GM12878 (cell line): ENCODE results near the gene PIEZO2. TPM values are rescaled to one million over a fixed set of nuclear protein-coding genes. Genes with fewer than 3 reads are reported as not detected.

Source experiments
- ATAC-seq: fragments of 200-7000 bp; cut with Tn5 transposase; 3 replicates; pipeline ENCODE4 v1.9.1; 2020; ENCODE audit warnings: mild to moderate bottlenecking, moderate library complexity
- BruUV-seq: library from RNA; stranded (reverse); fragments of 400-500 nt; replicated peaks from 2 replicates; lab custom pipeline; 2021; lab: Mats Ljungman, UMichigan
- CTCF ChIA-PET: fragments of 300-600 bp; sonication (Branson Sonifier 250); formaldehyde crosslinking; extraction: SDS; loops from one replicate; lab custom pipeline; 2021; ENCODE audit warnings: inconsistent platforms; lab: Yijun Ruan, JAX
- POLR2A ChIA-PET: fragments of 350-600 bp; formaldehyde crosslinking; extraction: SDS; loops from one replicate; lab custom pipeline; 2021; ENCODE audit warnings: inconsistent platforms; lab: Charles Lee
- RAD21 ChIA-PET: fragments of 300-600 bp; sonication (Branson Sonifier 250); formaldehyde crosslinking; loops from one replicate; lab custom pipeline; 2023; ENCODE audit warnings: antibody characterized with exemption; ENCODE audit not compliant: unreplicated experiment; lab: Charles Lee
- SMC1A ChIA-PET: fragments of 300-600 bp; sonication (Branson Sonifier 250); formaldehyde crosslinking; loops from one replicate; lab custom pipeline; 2023; ENCODE audit not compliant: unreplicated experiment, uncharacterized antibody; lab: Charles Lee
- DNase-seq: peaks from one replicate; pipeline ENCODE4 v3.0.0-alpha.2; 2011; ENCODE audit warnings: low read depth, low spot score
- FAIRE-seq: peaks from 3 replicates; lab custom pipeline; 2011; peaks lifted over from hg19 to GRCh38; lab: Jason Lieb, UNC
- H2AFZ ChIP-seq: 2 replicates; pipeline ENCODE4 v1.6.0; 2011; ENCODE audit warnings: low read depth, low read length, control low read depth; ENCODE audit not compliant: control insufficient read depth
- H3K27ac ChIP-seq: 2 replicates; pipeline ENCODE4 v1.5.1; 2011; ENCODE audit warnings: control low read depth; ENCODE audit not compliant: control insufficient read depth, insufficient read depth
- H3K27me3 ChIP-seq, 2 experiments: replicated peaks in 1 of 2; 2 replicates each; pipeline versions ENCODE4 v1.6.0 to v1.6.1; 2011; ENCODE audit warnings: low read length in 1 of 2; ENCODE audit not compliant: control insufficient read depth in 2 of 2, insufficient read depth in 2 of 2
- H3K36me3 ChIP-seq, 2 experiments: 2 replicates each; pipeline ENCODE4 v1.5.1; 2011; ENCODE audit warnings: low read length in 1 of 2; ENCODE audit not compliant: control insufficient read depth in 2 of 2, insufficient read depth in 2 of 2
- H3K4me1 ChIP-seq: 2 replicates; pipeline ENCODE4 v1.6.1; 2011; ENCODE audit warnings: mild to moderate bottlenecking, low read length, moderate library complexity, mixed read lengths; ENCODE audit not compliant: control insufficient read depth, insufficient read depth
- H3K4me2 ChIP-seq: 2 replicates; pipeline ENCODE4 v1.6.0; 2011; ENCODE audit warnings: control low read depth; ENCODE audit not compliant: control insufficient read depth, insufficient read depth
- H3K4me3 ChIP-seq: fragments of 200-600 bp; sonication (generic); 2 replicates; pipeline ENCODE4 v1.5.1; 2016
- H3K79me2 ChIP-seq: 2 replicates; pipeline ENCODE4 v1.6.0; 2011; ENCODE audit warnings: low read length; ENCODE audit not compliant: control insufficient read depth, insufficient read depth
- H3K9ac ChIP-seq: 2 replicates; pipeline ENCODE4 v1.8.0; 2011; ENCODE audit warnings: low read length, control low read depth, mixed read lengths; ENCODE audit not compliant: control insufficient read depth, insufficient read depth
- H3K9me3 ChIP-seq: replicated peaks from 3 replicates; pipeline ENCODE4 v1.5.1; 2011; ENCODE audit warnings: mild to moderate bottlenecking, low read length; ENCODE audit not compliant: control insufficient read depth, insufficient read depth
- H4K20me1 ChIP-seq: 2 replicates; pipeline ENCODE4 v1.6.0; 2011; ENCODE audit not compliant: control insufficient read depth, insufficient read depth
- ATF3 ChIP-seq: IDR thresholded peaks from 2 replicates; pipeline ENCODE4 v1.6.1; 2011; ENCODE audit warnings: low read depth, mild to moderate bottlenecking, low read length, moderate library complexity, borderline replicate concordance; ENCODE audit errors: extremely low read depth
- BCL11A ChIP-seq: IDR thresholded peaks from 2 replicates; pipeline ENCODE4 v1.6.1; 2011; ENCODE audit warnings: low read depth, low read length
- DPF2 ChIP-seq: fragments of 450-650 bp; IDR thresholded peaks from 2 replicates; pipeline ENCODE4 v1.6.1; 2017; ENCODE audit warnings: mild to moderate bottlenecking
- IKZF1 ChIP-seq: fragments of 450-650 bp; conservative IDR thresholded peaks from 2 replicates; pipeline ENCODE4 v1.6.1; 2017; ENCODE audit warnings: antibody characterized with exemption, mild to moderate bottlenecking
- NFYA ChIP-seq: IDR thresholded peaks from 2 replicates; pipeline ENCODE4 v1.6.1; 2011; ENCODE audit warnings: low read depth, mild to moderate bottlenecking, low read length, improper control_type of control experiment, borderline replicate concordance
- NR2C1 ChIP-seq: fragments of 450-650 bp; IDR thresholded peaks from 2 replicates; pipeline ENCODE4 v1.6.1; 2017; ENCODE audit warnings: antibody characterized with exemption, mild to moderate bottlenecking, moderate library complexity
- RAD21 ChIP-seq: IDR thresholded peaks from 2 replicates; pipeline ENCODE4 v1.6.1; 2011; ENCODE audit warnings: mild to moderate bottlenecking, low read depth, low read length, moderate library complexity; ENCODE audit not compliant: insufficient read depth
- RELB ChIP-seq: fragments of 450-650 bp; IDR thresholded peaks from 2 replicates; pipeline ENCODE4 v1.6.1; 2017; ENCODE audit warnings: low read depth, mild to moderate bottlenecking, moderate library complexity
- SMC3 ChIP-seq: IDR thresholded peaks from 2 replicates; pipeline ENCODE4 v1.6.1; 2011; ENCODE audit warnings: low read length, improper control_type of control experiment, borderline replicate concordance
- SREBF2 ChIP-seq: IDR thresholded peaks from 2 replicates; pipeline ENCODE4 v1.6.1; 2012; ENCODE audit warnings: mild to moderate bottlenecking, low read length
- STAT1 ChIP-seq: fragments of 450-650 bp; conservative IDR thresholded peaks from 2 replicates; pipeline ENCODE4 v1.6.1; 2014; ENCODE audit warnings: antibody characterized with exemption, mild to moderate bottlenecking
- TBL1XR1 ChIP-seq: IDR thresholded peaks from 2 replicates; pipeline ENCODE4 v1.6.1; 2012; ENCODE audit warnings: low read depth, low read length, improper control_type of control experiment
- TCF7 ChIP-seq: IDR thresholded peaks from 2 replicates; pipeline ENCODE4 v1.6.1; 2014; ENCODE audit warnings: antibody characterized with exemption, borderline replicate concordance
- ZNF274 ChIP-seq: IDR thresholded peaks from one replicate; pipeline ENCODE4 v1.8.0; 2011; ENCODE audit not compliant: insufficient read length, insufficient read depth
- in situ Hi-C: fragments of 300-500 bp; cut with MboI; formaldehyde crosslinking; loops from 9 replicates; pipeline ENCODE4 v1.14.3; 2018; ENCODE audit warnings: mixed read lengths
- intact Hi-C: fragments of 100-400 bp; cut with micrococcal nuclease; formaldehyde crosslinking; loops from one replicate; pipeline ENCODE4 v1.14.2; 2022; ENCODE audit not compliant: unreplicated experiment
- polyA plus RNA-seq, 11 experiments: library from polyadenylated mRNA; depleted of rRNA in 4 of 11; unstranded in 6 of 11; stranded (reverse) in 5 of 11; fragments of >200 nt; fragmentation: Nextera tagmentation in 4 of 11; fragmentation: Illumina TruSeq in 1 of 11; extraction: Ambion mirVana in 4 of 11; extraction: Trizol in 1 of 11; gene quantifications; 1 replicate in 1 of 11; 2 replicates in 10 of 11; pipeline versions ENCODE4 v1.2.1 to v1.2.3, GENCODE V29; 2011 to 2016; ENCODE audit warnings: inconsistent platforms in 2 of 11, missing spikeins in 2 of 11, low read depth in 1 of 11
- total RNA-seq, 4 experiments: library from RNA; depleted of rRNA in 3 of 4; stranded (reverse); fragments of >200 nt in 3 of 4; fragmentation: Illumina TruSeq in 1 of 4; extraction: Trizol in 1 of 4; gene quantifications; 2 replicates each; pipeline versions ENCODE4 v1.2.1 to v1.2.3, GENCODE V29; 2013 to 2021
- TF ChIP-seq, protein P1 (sequence below): fragments of 450-650 bp; IDR thresholded peaks from 2 replicates; pipeline ENCODE4 v1.6.1; 2017; ENCODE audit warnings: mild to moderate bottlenecking
- TF ChIP-seq, protein P2 (sequence below): fragments of 450-650 bp; IDR thresholded peaks from 2 replicates; pipeline ENCODE4 v1.6.1; 2017; ENCODE audit warnings: mild to moderate bottlenecking, low read depth, inconsistent platforms; ENCODE audit not compliant: poor library complexity, severe bottlenecking

Gene PIEZO2
- total and polyA plus RNA-seq, 10 of the 15 experiments (the other 5 are each of a cell fraction or from before 2014, with no cell fraction given): 6.7 to 42.3 (median 27.4) TPM

- no peak for TF ChIP-seq SMC3
- TF ChIP-seq, protein P1, sequence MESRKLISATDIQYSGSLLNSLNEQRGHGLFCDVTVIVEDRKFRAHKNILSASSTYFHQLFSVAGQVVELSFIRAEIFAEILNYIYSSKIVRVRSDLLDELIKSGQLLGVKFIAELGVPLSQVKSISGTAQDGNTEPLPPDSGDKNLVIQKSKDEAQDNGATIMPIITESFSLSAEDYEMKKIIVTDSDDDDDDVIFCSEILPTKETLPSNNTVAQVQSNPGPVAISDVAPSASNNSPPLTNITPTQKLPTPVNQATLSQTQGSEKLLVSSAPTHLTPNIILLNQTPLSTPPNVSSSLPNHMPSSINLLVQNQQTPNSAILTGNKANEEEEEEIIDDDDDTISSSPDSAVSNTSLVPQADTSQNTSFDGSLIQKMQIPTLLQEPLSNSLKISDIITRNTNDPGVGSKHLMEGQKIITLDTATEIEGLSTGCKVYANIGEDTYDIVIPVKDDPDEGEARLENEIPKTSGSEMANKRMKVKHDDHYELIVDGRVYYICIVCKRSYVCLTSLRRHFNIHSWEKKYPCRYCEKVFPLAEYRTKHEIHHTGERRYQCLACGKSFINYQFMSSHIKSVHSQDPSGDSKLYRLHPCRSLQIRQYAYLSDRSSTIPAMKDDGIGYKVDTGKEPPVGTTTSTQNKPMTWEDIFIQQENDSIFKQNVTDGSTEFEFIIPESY: peak; percentile 84
- TF ChIP-seq NR2C1: no peak
- TF ChIP-seq, all 136 proteins: peak for 3
Observed at GRCh38 chr18:10948421-10948820, 200.9 kb downstream of the PIEZO2 start (continued).

- H3K9me3 ChIP-seq: peaks cover 56% of the 10 kb centered on the region
- H3K9ac ChIP-seq: no peak overlapping the region
- POLR2A ChIA-PET: interaction anchor here (1.0 to 2.1 kb wide), 2 partner anchors 19 to 76 kb away, joined by 3 to 7 read pairs; no protein-coding TSS in a partner anchor
- SMC1A ChIA-PET: interaction anchor here (0.8 to 3.4 kb wide), 7 partner anchors 16 to 94 kb away, joined by 3 to 13 read pairs (median 4); no protein-coding TSS in a partner anchor
- H3K4me3 ChIP-seq: no peak overlapping the region
- H3K4me1 ChIP-seq: peaks cover 6% of the 10 kb centered on the region; the same call in 1 of the 2 replicates
- H3K36me3 ChIP-seq: no peaks in the 10 kb centered on the region; a peak in 3 of 4 replicates
- H2AFZ ChIP-seq: no peak overlapping the region
- DNase-seq (no peak), FAIRE-seq (no peak), ATAC-seq (no peak)
- intact Hi-C loops: no loop called here
- no TSS peak for BruUV-seq
- no peaks in the 10 kb centered on the region for H3K27me3 ChIP-seq
- H3K4me2 ChIP-seq: no peak overlapping the region
- H3K79me2 ChIP-seq: peaks cover 45% of the 10 kb centered on the region
- CTCF ChIA-PET: interaction anchor here (0.7 to 1.0 kb wide), 2 partner anchors 9 to 56 kb away, joined by 3 read pairs; no protein-coding TSS in a partner anchor
- RAD21 ChIA-PET: interaction anchor here (1.6 kb wide), 1 partner anchor 191 kb away, joined by 3 read pairs; no protein-coding TSS in a partner anchor
- H3K27ac ChIP-seq: no peak overlapping the region
- in situ Hi-C loops: no loop called here
- no peaks in the 10 kb centered on the region for H4K20me1 ChIP-seq
- no peak for TF ChIP-seq TBL1XR1
- TF ChIP-seq TCF7: 0 out of 2 replicates have a peak, but pooled peaks have one; percentile 18
- peak; percentile 79 for TF ChIP-seq RELB
- 0 out of 2 replicates have a peak, but pooled peaks have one; percentile 14 for TF ChIP-seq BCL11A
- no peak for TF ChIP-seq SREBF2
- TF ChIP-seq ATF3: no peak
- TF ChIP-seq, protein P2, sequence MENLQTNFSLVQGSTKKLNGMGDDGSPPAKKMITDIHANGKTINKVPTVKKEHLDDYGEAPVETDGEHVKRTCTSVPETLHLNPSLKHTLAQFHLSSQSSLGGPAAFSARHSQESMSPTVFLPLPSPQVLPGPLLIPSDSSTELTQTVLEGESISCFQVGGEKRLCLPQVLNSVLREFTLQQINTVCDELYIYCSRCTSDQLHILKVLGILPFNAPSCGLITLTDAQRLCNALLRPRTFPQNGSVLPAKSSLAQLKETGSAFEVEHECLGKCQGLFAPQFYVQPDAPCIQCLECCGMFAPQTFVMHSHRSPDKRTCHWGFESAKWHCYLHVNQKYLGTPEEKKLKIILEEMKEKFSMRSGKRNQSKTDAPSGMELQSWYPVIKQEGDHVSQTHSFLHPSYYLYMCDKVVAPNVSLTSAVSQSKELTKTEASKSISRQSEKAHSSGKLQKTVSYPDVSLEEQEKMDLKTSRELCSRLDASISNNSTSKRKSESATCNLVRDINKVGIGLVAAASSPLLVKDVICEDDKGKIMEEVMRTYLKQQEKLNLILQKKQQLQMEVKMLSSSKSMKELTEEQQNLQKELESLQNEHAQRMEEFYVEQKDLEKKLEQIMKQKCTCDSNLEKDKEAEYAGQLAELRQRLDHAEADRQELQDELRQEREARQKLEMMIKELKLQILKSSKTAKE: peak; percentile 85
- no peak for TF ChIP-seq RAD21
- TF ChIP-seq ZNF274: no peak
- TF ChIP-seq DPF2: no peak
- TF ChIP-seq STAT1: no peak
- no peak for TF ChIP-seq NFYA
- no peak for TF ChIP-seq IKZF1
Observed at GRCh38 chr18:10946058-10946457, 203.3 kb downstream of the PIEZO2 start.
